ENCODE results near the gene EDNRA. TPM values are rescaled to one million over a fixed set of nuclear protein-coding genes. Genes with fewer than 3 reads are reported as not detected.

The EDNRA gene
- total RNA-seq, 4 donors from 2014 or later: 9.7 to 206 (median 42.0) TPM

DNA sequence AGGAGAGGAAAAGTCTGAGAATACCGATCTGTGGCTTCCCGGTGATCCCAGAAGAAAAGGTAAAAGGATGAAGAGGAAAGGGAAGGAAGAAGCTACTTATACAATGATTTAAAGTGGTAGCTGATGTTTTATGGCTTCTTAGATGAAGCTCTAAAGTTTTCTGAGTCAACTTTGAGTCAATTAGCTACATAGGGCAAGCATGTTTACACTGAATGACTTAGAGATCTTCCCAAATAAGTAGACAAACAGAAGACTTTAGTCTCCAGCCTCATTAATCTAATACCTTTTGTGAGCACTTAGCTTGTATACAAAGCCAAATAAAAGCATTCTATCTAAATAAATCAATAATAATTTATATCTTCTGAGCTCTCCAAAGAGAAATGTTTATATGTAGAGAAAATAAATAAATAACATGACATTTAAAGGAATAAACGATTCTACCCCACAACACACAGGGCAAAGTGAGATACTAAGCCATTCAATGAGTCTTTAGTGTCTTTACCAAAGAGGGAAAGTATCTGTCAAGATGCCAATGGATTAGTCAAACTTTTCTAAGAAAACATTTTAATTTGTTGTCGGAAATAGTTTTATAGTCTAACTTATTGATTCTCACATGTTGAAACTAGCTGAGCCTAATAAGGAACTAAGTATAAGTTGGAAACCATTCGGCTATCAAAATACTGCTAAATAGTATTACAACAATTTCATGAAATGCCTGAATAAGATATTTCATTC lies 90.3 kb downstream of the EDNRA start:
- Histone ChIP-seq H3K4me1 (no peaks in the 10 kb centered on the region), H3K9me3 (no peaks in the 10 kb centered on the region), H3K27me3 (no peaks in the 10 kb centered on the region), H3K36me3 (no peaks in the 10 kb centered on the region), H3K4me3 (no peak overlapping the region), H3K27ac (peak overlapping the region; percentile 29 to 30)
- DNase-seq: no peak
- intact Hi-C loops (cut with DNase I; ENCODE audit: low total_unique reads): no loop called here
- TF ChIP-seq, protein P1, sequence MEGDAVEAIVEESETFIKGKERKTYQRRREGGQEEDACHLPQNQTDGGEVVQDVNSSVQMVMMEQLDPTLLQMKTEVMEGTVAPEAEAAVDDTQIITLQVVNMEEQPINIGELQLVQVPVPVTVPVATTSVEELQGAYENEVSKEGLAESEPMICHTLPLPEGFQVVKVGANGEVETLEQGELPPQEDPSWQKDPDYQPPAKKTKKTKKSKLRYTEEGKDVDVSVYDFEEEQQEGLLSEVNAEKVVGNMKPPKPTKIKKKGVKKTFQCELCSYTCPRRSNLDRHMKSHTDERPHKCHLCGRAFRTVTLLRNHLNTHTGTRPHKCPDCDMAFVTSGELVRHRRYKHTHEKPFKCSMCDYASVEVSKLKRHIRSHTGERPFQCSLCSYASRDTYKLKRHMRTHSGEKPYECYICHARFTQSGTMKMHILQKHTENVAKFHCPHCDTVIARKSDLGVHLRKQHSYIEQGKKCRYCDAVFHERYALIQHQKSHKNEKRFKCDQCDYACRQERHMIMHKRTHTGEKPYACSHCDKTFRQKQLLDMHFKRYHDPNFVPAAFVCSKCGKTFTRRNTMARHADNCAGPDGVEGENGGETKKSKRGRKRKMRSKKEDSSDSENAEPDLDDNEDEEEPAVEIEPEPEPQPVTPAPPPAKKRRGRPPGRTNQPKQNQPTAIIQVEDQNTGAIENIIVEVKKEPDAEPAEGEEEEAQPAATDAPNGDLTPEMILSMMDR (IDR thresholded peaks at IDR 0.05): no peak
- no peak for TF ChIP-seq POLR2A (IDR thresholded peaks at IDR 0.05)

DNA sequence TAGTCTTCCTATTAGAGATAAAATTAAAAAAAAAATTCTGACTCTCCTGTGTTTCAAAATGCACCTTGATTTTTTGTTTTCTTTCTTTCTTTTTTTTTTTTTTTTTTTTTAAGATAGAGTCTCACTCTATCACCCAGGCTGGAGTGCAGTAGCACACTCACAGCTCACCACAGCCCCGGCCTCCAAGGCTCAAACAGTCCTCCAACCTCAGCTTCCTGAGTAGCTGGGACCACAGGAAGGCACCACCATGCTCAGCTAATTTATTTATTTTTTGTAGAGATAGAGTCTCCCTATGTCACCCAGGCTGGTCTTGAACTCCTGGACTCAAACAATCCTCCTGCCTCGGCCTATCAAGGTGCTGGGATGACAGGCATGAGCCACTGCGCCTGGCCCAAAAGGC lies 95.2 kb downstream of the EDNRA start:
- H3K4me3 ChIP-seq: no peak overlapping the region
- no peaks in the 10 kb centered on the region for H3K9me3 ChIP-seq
- intact Hi-C loops (cut with DNase I; ENCODE audit: low total_unique reads): no loop called here
- DNase-seq: no peak
- H3K27me3 ChIP-seq: no peaks in the 10 kb centered on the region
- H3K36me3 ChIP-seq: no peaks in the 10 kb centered on the region
- no peaks in the 10 kb centered on the region for H3K4me1 ChIP-seq
- no peak overlapping the region for H3K27ac ChIP-seq
- TF ChIP-seq, protein P1 (IDR thresholded peaks at IDR 0.05): no peak
- no peak for TF ChIP-seq POLR2A (IDR thresholded peaks at IDR 0.05)

DNA sequence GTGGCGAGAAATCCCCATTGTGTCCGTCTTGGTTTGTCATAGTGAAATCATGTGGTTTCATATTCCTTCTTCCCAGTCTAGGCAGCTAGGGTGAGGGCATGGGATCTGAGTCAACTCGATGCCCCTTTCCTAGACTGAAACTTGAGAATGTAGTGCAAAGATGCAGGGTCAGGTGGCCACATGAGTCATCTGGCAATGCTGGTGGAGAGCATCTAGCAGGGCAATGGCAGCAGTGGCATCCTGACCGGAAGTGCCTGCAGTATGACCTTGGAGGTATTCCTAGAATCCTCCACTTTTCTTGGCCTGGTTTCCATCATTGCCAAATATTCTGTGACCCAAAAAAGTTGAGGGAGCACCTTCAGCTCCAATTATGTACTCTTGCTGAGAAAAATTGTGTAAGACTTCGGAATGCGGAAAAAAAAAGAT lies 97.2 kb downstream of the EDNRA start:
- intact Hi-C loops (cut with DNase I; ENCODE audit: low total_unique reads): no loop called here
- no peaks in the 10 kb centered on the region for H3K4me1 ChIP-seq
- H3K27me3 ChIP-seq: no peaks in the 10 kb centered on the region
- no peak overlapping the region for H3K4me3 ChIP-seq
- no peak overlapping the region for H3K27ac ChIP-seq
- H3K9me3 ChIP-seq: no peaks in the 10 kb centered on the region
- no peaks in the 10 kb centered on the region for H3K36me3 ChIP-seq
- DNase-seq: peak; percentile 20 to 34
- TF ChIP-seq, protein P1 (IDR thresholded peaks at IDR 0.05): no peak
- TF ChIP-seq POLR2A (IDR thresholded peaks at IDR 0.05): no peak

DNA sequence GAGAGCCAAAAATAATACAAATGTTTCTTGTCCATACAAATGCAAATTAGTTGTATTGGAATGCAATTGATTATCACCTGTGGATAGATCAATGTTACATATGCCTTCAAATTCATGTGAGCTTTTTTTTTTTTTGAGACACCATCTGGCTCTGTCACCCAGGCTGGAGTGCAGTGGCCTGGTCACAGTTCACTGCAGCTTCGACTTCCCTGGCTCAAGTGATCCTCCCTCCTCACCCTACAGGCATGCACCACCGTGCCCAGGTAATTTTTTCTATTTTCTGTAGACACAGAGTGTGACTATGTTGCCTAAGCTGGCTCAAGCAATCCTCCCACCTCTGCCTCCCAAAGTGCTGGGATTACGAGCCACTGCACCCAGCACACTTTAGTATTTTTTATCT lies 97.7 kb downstream of the EDNRA start:
- Histone ChIP-seq H3K4me1 (no peaks in the 10 kb centered on the region), H3K4me3 (no peak overlapping the region), H3K27me3 (no peaks in the 10 kb centered on the region), H3K27ac (no peak overlapping the region), H3K36me3 (no peaks in the 10 kb centered on the region), H3K9me3 (no peaks in the 10 kb centered on the region)
- no peak for DNase-seq
- TF ChIP-seq POLR2A (IDR thresholded peaks at IDR 0.05): no peak
- TF ChIP-seq, protein P1 (IDR thresholded peaks at IDR 0.05): no peak
- intact Hi-C loops (cut with DNase I; ENCODE audit: low total_unique reads): no loop called here

DNA sequence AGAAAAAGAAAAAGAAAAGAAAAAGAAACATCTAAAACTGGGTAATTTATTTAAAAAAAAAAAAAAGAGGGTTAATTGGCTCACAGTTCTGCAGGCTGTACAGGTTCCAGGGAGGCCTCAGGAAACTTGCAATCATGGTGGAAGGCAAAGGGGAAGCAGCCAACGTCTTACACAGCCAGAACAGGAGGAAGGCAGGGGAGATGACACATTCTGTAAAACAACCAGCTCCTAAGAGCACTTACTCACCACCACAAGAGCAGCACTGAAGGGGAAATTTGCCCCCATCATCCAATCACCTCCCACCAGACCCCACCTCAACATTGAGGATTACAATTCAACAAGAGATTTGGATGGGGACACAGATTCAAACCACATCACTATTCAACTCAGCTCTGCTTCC lies 99.5 kb downstream of the EDNRA start:
- Histone ChIP-seq H3K4me1 (no peaks in the 10 kb centered on the region), H3K27ac (no peak overlapping the region), H3K9me3 (no peaks in the 10 kb centered on the region), H3K4me3 (no peak overlapping the region), H3K27me3 (no peaks in the 10 kb centered on the region), H3K36me3 (no peaks in the 10 kb centered on the region)
- intact Hi-C loops (cut with DNase I; ENCODE audit: low total_unique reads): no loop called here
- no peak for DNase-seq
- TF ChIP-seq, protein P1 (IDR thresholded peaks at IDR 0.05): no peak
- no peak for TF ChIP-seq POLR2A (IDR thresholded peaks at IDR 0.05)
